ENCODE data around the gene FALEC. TPM values are rescaled to one million over a fixed set of nuclear protein-coding genes. Genes with fewer than 3 reads are reported as not detected.

The FALEC gene
- total and polyA plus RNA-seq, 9 of the 15 experiments (the other 6 are each of a cell fraction or from before 2014, with no cell fraction given), result 0.15 to 1.8 (median 0.53) TPM; not detected in 5

DNA sequence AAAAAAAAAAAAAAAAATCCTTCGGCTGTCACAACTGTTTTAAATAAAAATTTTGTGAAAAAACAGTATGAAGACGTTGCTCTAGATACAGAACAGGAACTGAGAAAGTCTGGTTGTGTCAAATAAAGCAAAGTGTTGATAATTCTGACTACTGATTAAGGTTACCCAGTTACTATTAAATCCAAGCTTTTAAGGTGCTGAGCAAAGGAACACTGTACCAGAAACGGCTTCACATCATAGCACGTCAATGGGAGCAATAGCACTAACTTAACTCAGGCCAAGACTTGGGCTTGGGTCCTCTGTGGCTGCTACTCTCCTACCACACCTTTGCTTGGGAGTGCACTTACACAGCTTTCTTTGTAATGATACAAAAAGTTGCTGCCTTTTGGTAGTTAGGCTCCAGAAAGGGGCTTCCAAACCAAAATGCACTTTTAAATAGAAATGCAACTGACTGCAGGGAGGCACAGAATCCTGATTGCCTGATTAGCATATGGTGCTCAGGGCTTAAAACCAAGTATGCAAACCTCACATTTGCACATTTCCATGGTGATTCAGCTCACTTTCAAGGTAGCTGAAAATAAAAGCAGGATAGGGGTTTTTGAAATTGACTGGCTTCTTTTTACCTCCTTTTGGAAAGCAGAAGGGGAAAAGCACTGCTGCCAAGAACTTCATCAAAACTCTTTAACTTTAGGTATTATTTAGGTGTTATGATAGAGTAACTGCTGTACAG lies 57.5 kb downstream of the FALEC start (continued):
- TF ChIP-seq, protein P1, sequence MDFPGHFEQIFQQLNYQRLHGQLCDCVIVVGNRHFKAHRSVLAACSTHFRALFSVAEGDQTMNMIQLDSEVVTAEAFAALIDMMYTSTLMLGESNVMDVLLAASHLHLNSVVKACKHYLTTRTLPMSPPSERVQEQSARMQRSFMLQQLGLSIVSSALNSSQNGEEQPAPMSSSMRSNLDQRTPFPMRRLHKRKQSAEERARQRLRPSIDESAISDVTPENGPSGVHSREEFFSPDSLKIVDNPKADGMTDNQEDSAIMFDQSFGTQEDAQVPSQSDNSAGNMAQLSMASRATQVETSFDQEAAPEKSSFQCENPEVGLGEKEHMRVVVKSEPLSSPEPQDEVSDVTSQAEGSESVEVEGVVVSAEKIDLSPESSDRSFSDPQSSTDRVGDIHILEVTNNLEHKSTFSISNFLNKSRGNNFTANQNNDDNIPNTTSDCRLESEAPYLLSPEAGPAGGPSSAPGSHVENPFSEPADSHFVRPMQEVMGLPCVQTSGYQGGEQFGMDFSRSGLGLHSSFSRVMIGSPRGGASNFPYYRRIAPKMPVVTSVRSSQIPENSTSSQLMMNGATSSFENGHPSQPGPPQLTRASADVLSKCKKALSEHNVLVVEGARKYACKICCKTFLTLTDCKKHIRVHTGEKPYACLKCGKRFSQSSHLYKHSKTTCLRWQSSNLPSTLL (IDR thresholded peaks at IDR 0.05), result no peak
- TF ChIP-seq DNMT1 (IDR thresholded peaks at IDR 0.05) (no peak), PHF20 (IDR thresholded peaks at IDR 0.05; ENCODE audit: partially characterized antibody) (no peak), ASH1L (IDR thresholded peaks at IDR 0.05; ENCODE audit: borderline replicate concordance, low read depth, partially characterized antibody) (no peak), SNIP1 (IDR thresholded peaks at IDR 0.05; ENCODE audit: low read depth) (no peak), ZNF175 (CRISPR knock-in tag; IDR thresholded peaks at IDR 0.05; ENCODE audit: low read depth) (no peak), MAFK (IDR thresholded peaks at IDR 0.05; ENCODE audit: low read length) (no peak), ARHGAP35 (IDR thresholded peaks at IDR 0.05; ENCODE audit: partially characterized antibody) (no peak), NCOA2 (IDR thresholded peaks at IDR 0.05; ENCODE audit: partially characterized antibody in 2 of 2) (no peak), HNRNPL (IDR thresholded peaks at IDR 0.05; ENCODE audit: low read depth, low read length) (no peak), ZNF217 (CRISPR knock-in tag; IDR thresholded peaks at IDR 0.05) (no peak), CBX3 (IDR thresholded peaks at IDR 0.05; ENCODE audit: borderline replicate concordance in 1 of 2, low read length in 2 of 2) (no peak), KHSRP (IDR thresholded peaks at IDR 0.05) (0 out of 2 replicates have a peak, but pooled peaks have one; percentile 44)
- TF ChIP-seq, protein P2, sequence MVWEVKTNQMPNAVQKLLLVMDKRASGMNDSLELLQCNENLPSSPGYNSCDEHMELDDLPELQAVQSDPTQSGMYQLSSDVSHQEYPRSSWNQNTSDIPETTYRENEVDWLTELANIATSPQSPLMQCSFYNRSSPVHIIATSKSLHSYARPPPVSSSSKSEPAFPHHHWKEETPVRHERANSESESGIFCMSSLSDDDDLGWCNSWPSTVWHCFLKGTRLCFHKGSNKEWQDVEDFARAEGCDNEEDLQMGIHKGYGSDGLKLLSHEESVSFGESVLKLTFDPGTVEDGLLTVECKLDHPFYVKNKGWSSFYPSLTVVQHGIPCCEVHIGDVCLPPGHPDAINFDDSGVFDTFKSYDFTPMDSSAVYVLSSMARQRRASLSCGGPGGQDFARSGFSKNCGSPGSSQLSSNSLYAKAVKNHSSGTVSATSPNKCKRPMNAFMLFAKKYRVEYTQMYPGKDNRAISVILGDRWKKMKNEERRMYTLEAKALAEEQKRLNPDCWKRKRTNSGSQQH (CRISPR knock-in tag; IDR thresholded peaks at IDR 0.05), result peak; percentile 73; the same call in 1 of the 2 replicates
- TF ChIP-seq, protein P3, sequence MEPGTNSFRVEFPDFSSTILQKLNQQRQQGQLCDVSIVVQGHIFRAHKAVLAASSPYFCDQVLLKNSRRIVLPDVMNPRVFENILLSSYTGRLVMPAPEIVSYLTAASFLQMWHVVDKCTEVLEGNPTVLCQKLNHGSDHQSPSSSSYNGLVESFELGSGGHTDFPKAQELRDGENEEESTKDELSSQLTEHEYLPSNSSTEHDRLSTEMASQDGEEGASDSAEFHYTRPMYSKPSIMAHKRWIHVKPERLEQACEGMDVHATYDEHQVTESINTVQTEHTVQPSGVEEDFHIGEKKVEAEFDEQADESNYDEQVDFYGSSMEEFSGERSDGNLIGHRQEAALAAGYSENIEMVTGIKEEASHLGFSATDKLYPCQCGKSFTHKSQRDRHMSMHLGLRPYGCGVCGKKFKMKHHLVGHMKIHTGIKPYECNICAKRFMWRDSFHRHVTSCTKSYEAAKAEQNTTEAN (CRISPR knock-in tag; IDR thresholded peaks at IDR 0.05), result no peak
- TF ChIP-seq, protein P4, sequence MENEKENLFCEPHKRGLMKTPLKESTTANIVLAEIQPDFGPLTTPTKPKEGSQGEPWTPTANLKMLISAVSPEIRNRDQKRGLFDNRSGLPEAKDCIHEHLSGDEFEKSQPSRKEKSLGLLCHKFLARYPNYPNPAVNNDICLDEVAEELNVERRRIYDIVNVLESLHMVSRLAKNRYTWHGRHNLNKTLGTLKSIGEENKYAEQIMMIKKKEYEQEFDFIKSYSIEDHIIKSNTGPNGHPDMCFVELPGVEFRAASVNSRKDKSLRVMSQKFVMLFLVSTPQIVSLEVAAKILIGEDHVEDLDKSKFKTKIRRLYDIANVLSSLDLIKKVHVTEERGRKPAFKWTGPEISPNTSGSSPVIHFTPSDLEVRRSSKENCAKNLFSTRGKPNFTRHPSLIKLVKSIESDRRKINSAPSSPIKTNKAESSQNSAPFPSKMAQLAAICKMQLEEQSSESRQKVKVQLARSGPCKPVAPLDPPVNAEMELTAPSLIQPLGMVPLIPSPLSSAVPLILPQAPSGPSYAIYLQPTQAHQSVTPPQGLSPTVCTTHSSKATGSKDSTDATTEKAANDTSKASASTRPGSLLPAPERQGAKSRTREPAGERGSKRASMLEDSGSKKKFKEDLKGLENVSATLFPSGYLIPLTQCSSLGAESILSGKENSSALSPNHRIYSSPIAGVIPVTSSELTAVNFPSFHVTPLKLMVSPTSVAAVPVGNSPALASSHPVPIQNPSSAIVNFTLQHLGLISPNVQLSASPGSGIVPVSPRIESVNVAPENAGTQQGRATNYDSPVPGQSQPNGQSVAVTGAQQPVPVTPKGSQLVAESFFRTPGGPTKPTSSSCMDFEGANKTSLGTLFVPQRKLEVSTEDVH (IDR thresholded peaks at IDR 0.05; ENCODE audit: low read depth, partially characterized antibody), result no peak
- TF ChIP-seq, protein P5, sequence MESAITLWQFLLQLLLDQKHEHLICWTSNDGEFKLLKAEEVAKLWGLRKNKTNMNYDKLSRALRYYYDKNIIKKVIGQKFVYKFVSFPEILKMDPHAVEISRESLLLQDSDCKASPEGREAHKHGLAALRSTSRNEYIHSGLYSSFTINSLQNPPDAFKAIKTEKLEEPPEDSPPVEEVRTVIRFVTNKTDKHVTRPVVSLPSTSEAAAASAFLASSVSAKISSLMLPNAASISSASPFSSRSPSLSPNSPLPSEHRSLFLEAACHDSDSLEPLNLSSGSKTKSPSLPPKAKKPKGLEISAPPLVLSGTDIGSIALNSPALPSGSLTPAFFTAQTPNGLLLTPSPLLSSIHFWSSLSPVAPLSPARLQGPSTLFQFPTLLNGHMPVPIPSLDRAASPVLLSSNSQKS (CRISPR knock-in tag; IDR thresholded peaks at IDR 0.05), result no peak
- TF ChIP-seq, protein P6, sequence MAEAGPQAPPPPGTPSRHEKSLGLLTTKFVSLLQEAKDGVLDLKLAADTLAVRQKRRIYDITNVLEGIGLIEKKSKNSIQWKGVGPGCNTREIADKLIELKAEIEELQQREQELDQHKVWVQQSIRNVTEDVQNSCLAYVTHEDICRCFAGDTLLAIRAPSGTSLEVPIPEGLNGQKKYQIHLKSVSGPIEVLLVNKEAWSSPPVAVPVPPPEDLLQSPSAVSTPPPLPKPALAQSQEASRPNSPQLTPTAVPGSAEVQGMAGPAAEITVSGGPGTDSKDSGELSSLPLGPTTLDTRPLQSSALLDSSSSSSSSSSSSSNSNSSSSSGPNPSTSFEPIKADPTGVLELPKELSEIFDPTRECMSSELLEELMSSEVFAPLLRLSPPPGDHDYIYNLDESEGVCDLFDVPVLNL (CRISPR knock-in tag; IDR thresholded peaks at IDR 0.05; ENCODE audit: low read depth), result no peak

Data from K562 (cell line).